Lung (tissue), 12 donors: ENCODE measurements around the gene PCDHA6. TPM values are rescaled to one million over a fixed set of nuclear protein-coding genes. Genes with fewer than 3 reads are reported as not detected.
"Not testable (repeated sequence)": the region's sequence is repeated elsewhere in the genome, so short reads cannot be mapped to it uniquely, and the experiment has no call there.

Experiments used
- ATAC-seq: fragments of 200-7000 bp; cut with Tn5 transposase; one replicate; pipeline ENCODE4 v1.9.1; 2020; ENCODE audit warnings: moderate number of reproducible peaks; ENCODE audit not compliant: insufficient read depth, low FRiP score
- DNase-seq, 3 donors: peaks; one replicate each; pipeline ENCODE4 v3.0.0-alpha.2; 2013 to 2017
- H3K27ac ChIP-seq, 2 donors: one replicate each; pipeline ENCODE4 v1.5.1; 2013; ENCODE audit warnings: mild to moderate bottlenecking in 2 of 2, moderate library complexity in 2 of 2, control low read depth in 1 of 2, inconsistent platforms in 1 of 2, low read depth in 1 of 2, low read length in 1 of 2
- H3K27me3 ChIP-seq, 3 donors: one replicate each; pipeline ENCODE4 v1.5.1; 2013; ENCODE audit warnings: low read length in 2 of 3; ENCODE audit not compliant: control insufficient read depth in 3 of 3, insufficient read depth in 3 of 3
- H3K36me3 ChIP-seq, 4 donors: one replicate each; pipeline ENCODE4 v1.5.1; 2013; ENCODE audit warnings: low read length in 4 of 4, mild to moderate bottlenecking in 1 of 4, moderate library complexity in 1 of 4; ENCODE audit not compliant: control insufficient read depth in 4 of 4, insufficient read depth in 4 of 4
- H3K4me1 ChIP-seq, 5 donors: one replicate each; pipeline ENCODE4 v1.5.1; 2013; ENCODE audit warnings: low read length in 5 of 5, mild to moderate bottlenecking in 2 of 5, moderate library complexity in 1 of 5; ENCODE audit not compliant: control insufficient read depth in 5 of 5, insufficient read depth in 5 of 5
- H3K4me3 ChIP-seq: one replicate; pipeline ENCODE4 v1.5.1; 2013; ENCODE audit warnings: mild to moderate bottlenecking, control low read depth, moderate library complexity
- H3K9ac ChIP-seq, 2 donors: one replicate each; pipeline ENCODE4 v1.5.1; 2013; ENCODE audit warnings: low read length in 2 of 2, control low read depth in 1 of 2; ENCODE audit not compliant: insufficient read depth in 1 of 2
- H3K9me3 ChIP-seq, 4 donors: one replicate each; pipeline ENCODE4 v1.5.1; 2013; ENCODE audit warnings: low read length in 3 of 4, mild to moderate bottlenecking in 1 of 4, moderate library complexity in 1 of 4; ENCODE audit not compliant: control insufficient read depth in 4 of 4, insufficient read depth in 3 of 4
- CTCF ChIP-seq: IDR thresholded peaks from 2 replicates; pipeline ENCODE4 v1.5.1; 2012; ENCODE audit warnings: mild to moderate bottlenecking; ENCODE audit errors: control extremely low read depth, extremely low read depth
- WGBS, 2 donors: extraction: QIAGEN DNeasy Blood & Tissue Kit; methylation state at CpG; one replicate each; pipeline ENCODE4 v1.1.7; 2013; 5-methylcytosine and 5-hydroxymethylcytosine counted together
- polyA plus RNA-seq, 2 donors: library from polyadenylated mRNA; stranded (reverse); fragments of 200-250 nt; gene quantifications; one replicate each; pipeline ENCODE4 v1.2.1, GENCODE V29; 2013
- total RNA-seq, 2 donors: library from RNA; depleted of rRNA in 1 of 2; stranded (reverse); fragments of >200 nt in 1 of 2; gene quantifications; one replicate each; pipeline ENCODE4 v1.2.1, GENCODE V29; 2014 to 2021
- donor health status: control.
- donor health status: control.
- donor health status: Bipolar disorder and iron deficiency.
- donor health status: healthy.
- donor health status: DM: yes; HTN: yes; CAD: no.

The PCDHA6 gene
- total and polyA plus RNA-seq, 4 donors = 0.11 to 0.92 (median 0.35) TPM

GRCh38 chr5:140796718-140797095 is 31.1 kb upstream of the PCDHA6 start:
- H3K27me3 ChIP-seq = peaks cover 0 to 3% (median 0%) of the 10 kb centered on the region in 3 donors
- H3K4me3 ChIP-seq = no peak overlapping the region
- 55 to 64% methylated on average over 35 to 39 of the region's 39 CpGs for WGBS, 2 donors
- H3K27ac ChIP-seq = no peak overlapping the region
- DNase-seq = no peak
- peaks cover 0 to 25% (median 13%) of the 10 kb centered on the region in 4 donors for H3K9me3 ChIP-seq
- H3K36me3 ChIP-seq = no peaks in the 10 kb centered on the region
- no peak for TF ChIP-seq CTCF
- H3K4me1 ChIP-seq = no peaks in the 10 kb centered on the region
- no peak overlapping the region for H3K9ac ChIP-seq
- ATAC-seq = no peak

- Histone ChIP-seq H3K27ac (no peak within 1 kb of the TSS), H3K4me3 (peak within 1 kb of the TSS; percentile 16), H3K4me1 (peaks cover 0 to 2% (median 0%) of the 10 kb centered on the region in 5 donors), H3K9me3 (peaks cover 0 to 31% (median under 1%) of the 10 kb centered on the region in 4 donors), H3K9ac (no peak within 1 kb of the TSS), H3K36me3 (no peaks in the 10 kb centered on the region), H3K27me3 (no peaks in the 10 kb centered on the region)
- 18 to 19% methylated on average over 29 of the region's 29 CpGs for WGBS, 2 donors
- no peak for ATAC-seq
- no peak for TF ChIP-seq CTCF
- peak in 2 of 3 donors; percentile 16 to 45 for DNase-seq
Measured at GRCh38 chr5:140800816-140801493, 26.8 kb upstream of the PCDHA6 start, which contains the start of gene PCDHA3. Gene PCDHA3, plus strand, starts transcription at chr5:140801057.

GRCh38 chr5:140801494-140801841 is 26.3 kb upstream of the PCDHA6 start:
- Histone ChIP-seq H3K36me3 (no peaks in the 10 kb centered on the region), H3K9me3 (peaks cover 0 to 26% (median 0%) of the 10 kb centered on the region in 4 donors), H3K27me3 (no peaks in the 10 kb centered on the region), H3K4me3 (no peak overlapping the region), H3K9ac (no peak overlapping the region), H3K4me1 (peaks cover 0 to 2% (median 0%) of the 10 kb centered on the region in 5 donors), H3K27ac (no peak overlapping the region)
- WGBS, 2 donors = 12 to 17% methylated on average over 16 of the region's 16 CpGs
- DNase-seq (no peak), ATAC-seq (no peak)
- TF ChIP-seq CTCF = no peak

GRCh38 chr5:140802381-140802780 is 25.4 kb upstream of the PCDHA6 start:
- not testable (repeated sequence) for H3K4me1 ChIP-seq, DNase-seq, H3K9ac ChIP-seq, H3K27me3 ChIP-seq, H3K27ac ChIP-seq, H3K4me3 ChIP-seq, ATAC-seq, H3K36me3 ChIP-seq
- peaks cover 0 to 23% (median 0%) of the 10 kb centered on the region in 4 donors for H3K9me3 ChIP-seq
- WGBS, 2 donors = 45 to 53% methylated on average over 45 of the region's 45 CpGs
